GM12872 (cell line): Measurements from ENCODE around the gene QSOX2.

Experiments
- CTCF ChIP-seq: IDR thresholded peaks from 3 replicates; pipeline ENCODE4 v1.5.1; 2011; ENCODE audit warnings: low read depth, mild to moderate bottlenecking, low read length, moderate library complexity; ENCODE audit not compliant: insufficient read depth

QSOX2 gene

GRCh38 chr9:136197930-136198604 is 47.5 kb downstream of the QSOX2 start:
- no peak for TF ChIP-seq CTCF

- no peak for TF ChIP-seq CTCF
These were observed 48.3 kb downstream of the QSOX2 start for GRCh38 chr9:136197084-136197875.

GRCh38 chr9:136196404-136197083 is 49.1 kb downstream of the QSOX2 start:
- no peak for TF ChIP-seq CTCF

- no peak for TF ChIP-seq CTCF
These were observed 51.1 kb downstream of the QSOX2 start for GRCh38 chr9:136194540-136194939.

- TF ChIP-seq CTCF = no peak
These were observed 51.7 kb downstream of the QSOX2 start for GRCh38 chr9:136193891-136194279.

GRCh38 chr9:136193127-136193890 is 52.3 kb downstream of the QSOX2 start:
- no peak for TF ChIP-seq CTCF
